GM10248 (cell line): ENCODE measurements around the gene DVL1.

Experiments
- CTCF ChIA-PET: fragments of 300-600 bp; sonication (Branson Sonifier 250); formaldehyde crosslinking; extraction: SDS; loops from one replicate; lab custom pipeline; 2021; ENCODE audit warnings: antibody characterized with exemption; lab: Yijun Ruan, JAX
- POLR2A ChIA-PET: fragments of 350-650 bp; sonication (Branson Sonifier 250); formaldehyde crosslinking; extraction: SDS; loops from one replicate; lab custom pipeline; 2020; ENCODE audit warnings: antibody characterized with exemption; lab: Yijun Ruan, JAX
- DNase-seq: peaks from one replicate; pipeline ENCODE4 v3.0.0; 2012; ENCODE audit errors: extremely low spot score
- TF ChIP-seq, protein P1 (sequence below): IDR thresholded peaks from 2 replicates; pipeline ENCODE4 v1.5.1; 2012; ENCODE audit warnings: mild to moderate bottlenecking, low read depth; ENCODE audit errors: extremely low read depth, missing control alignments, control extremely low read depth

DVL1 gene

DNA sequence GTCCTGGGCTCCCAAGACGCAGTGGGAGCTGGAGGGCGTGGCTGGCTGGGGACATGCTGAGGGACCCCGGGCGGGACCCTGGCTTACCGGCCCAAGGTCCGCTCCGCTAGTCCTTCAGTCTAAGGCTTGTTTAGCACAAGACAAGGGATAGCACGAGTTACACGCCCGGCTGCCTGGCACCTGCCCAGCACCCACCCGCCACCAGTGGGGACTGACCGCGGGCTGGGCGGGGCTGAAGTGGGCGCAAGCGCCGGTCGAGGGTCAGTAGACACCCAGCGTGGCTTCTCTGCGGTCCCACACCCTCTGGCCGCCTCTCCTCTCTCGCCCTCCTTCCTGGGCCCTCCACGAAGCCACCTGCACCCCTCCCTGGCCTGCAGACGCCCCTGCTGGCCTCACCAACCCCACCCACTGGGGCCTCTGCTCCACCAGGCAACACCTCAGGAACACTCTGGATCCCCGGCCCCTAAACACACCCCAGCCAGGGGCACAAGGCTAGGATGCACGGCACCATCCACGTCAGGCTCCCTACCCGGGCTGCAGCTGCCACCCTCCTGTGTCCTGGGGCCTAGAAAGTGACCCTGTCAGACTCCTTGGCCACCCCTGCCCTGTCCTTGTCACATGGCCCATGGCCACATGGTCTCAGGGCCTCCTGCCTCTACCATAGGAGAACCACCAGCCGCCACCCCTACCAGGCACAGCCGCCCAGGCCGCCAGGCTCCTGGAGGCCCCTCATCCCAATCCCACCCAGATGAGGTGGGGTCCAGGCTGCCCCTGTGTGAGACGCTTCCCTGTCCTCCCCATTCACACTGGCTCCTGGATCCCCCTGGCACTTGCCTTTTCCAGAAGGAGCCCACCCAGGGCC is 12.1 kb downstream of the DVL1 start:
- TF ChIP-seq, protein P1, sequence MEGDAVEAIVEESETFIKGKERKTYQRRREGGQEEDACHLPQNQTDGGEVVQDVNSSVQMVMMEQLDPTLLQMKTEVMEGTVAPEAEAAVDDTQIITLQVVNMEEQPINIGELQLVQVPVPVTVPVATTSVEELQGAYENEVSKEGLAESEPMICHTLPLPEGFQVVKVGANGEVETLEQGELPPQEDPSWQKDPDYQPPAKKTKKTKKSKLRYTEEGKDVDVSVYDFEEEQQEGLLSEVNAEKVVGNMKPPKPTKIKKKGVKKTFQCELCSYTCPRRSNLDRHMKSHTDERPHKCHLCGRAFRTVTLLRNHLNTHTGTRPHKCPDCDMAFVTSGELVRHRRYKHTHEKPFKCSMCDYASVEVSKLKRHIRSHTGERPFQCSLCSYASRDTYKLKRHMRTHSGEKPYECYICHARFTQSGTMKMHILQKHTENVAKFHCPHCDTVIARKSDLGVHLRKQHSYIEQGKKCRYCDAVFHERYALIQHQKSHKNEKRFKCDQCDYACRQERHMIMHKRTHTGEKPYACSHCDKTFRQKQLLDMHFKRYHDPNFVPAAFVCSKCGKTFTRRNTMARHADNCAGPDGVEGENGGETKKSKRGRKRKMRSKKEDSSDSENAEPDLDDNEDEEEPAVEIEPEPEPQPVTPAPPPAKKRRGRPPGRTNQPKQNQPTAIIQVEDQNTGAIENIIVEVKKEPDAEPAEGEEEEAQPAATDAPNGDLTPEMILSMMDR = no peak
- DNase-seq = no peak
- CTCF ChIA-PET = interaction anchor here (0.9 to 1.0 kb wide), 2 partner anchors 8 to 11 kb away, joined by 3 to 4 read pairs; no protein-coding TSS in a partner anchor
- POLR2A ChIA-PET = interaction anchor here (0.6 kb wide), 1 partner anchor 101 kb away, joined by 5 read pairs; no protein-coding TSS in a partner anchor

DNA sequence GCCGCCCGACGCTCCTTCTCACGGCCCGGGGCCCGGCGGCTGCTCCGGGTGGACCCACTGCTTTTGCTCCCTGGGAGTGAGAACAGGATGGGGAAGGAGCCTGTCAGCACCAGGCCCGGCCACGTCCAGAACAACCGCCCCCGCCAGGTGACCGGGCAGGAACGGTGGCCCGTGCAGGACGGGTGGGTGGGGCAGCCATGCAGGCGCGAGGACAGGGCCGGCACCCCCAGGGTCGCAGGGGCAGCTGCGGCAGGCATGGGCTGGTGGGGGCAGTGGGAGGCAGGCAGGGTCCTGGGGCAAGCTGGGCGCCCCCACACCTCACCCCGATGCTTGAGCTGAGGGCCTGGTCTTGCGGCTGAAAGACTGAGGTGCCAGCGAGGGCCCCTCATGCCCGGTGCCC is 12.8 kb downstream of the DVL1 start:
- CTCF ChIA-PET = interaction anchor here (1.0 to 1.2 kb wide), 2 partner anchors 9 to 34 kb away, joined by 3 read pairs; no protein-coding TSS in a partner anchor
- POLR2A ChIA-PET = interaction anchor here (0.5 kb wide), 1 partner anchor 42 kb away, joined by 6 read pairs; no protein-coding TSS in a partner anchor
- DNase-seq = no peak
- TF ChIP-seq, protein P1 = no peak

DNA sequence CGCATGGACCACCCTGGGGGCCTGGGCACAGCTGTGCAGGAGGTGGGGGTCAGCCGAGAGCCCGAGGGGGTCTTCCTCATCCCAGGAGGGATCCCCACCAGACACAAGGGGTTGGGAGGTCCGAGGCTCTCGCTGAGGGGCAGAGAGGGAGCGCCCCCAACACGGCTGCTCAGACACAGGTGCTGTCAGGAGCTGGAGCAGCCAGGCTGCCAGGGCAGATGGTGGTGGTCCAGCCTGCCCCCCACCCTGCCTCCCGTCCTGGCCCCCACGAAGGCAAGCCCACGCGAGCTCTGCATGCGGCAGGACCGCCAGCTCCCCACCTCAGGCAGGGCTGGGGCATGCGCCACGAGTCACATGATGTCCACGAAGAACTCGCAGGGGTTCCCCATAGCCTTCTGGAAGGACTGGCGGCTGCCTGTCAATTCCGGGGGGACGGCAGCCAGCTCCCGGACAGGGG is 13.4 kb downstream of the DVL1 start:
- ChIA-PET CTCF (interaction anchor here (1.2 kb wide), 1 partner anchor 35 kb away, joined by 3 read pairs; no protein-coding TSS in a partner anchor), POLR2A (no interaction called here)
- TF ChIP-seq, protein P1 = no peak
- no peak for DNase-seq

DNA sequence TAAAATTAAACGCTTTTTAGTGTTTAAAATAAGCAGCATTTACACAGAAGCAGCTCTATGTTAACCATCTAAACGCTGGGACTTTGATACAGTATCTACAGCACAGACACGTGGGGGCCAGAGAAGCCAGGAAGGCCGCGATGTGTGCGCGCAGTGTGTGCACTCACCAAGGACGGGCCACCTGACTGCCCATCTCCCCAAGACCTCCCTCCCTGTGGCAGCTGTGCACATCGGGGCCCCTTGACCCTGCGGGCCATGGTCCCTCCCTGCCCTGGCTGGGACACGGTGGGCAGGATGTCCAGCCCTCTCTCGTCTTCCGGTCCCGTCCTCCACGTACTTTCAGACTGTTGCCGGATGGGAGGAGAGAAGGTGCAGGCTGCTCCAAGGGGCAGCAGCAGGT is 13.9 kb downstream of the DVL1 start:
- ChIA-PET CTCF (interaction anchor here (0.9 to 1.2 kb wide), 2 partner anchors 35 to 37 kb away, joined by 3 to 4 read pairs; no protein-coding TSS in a partner anchor), POLR2A (no interaction called here)
- DNase-seq = no peak
- TF ChIP-seq, protein P1 = no peak

DNA sequence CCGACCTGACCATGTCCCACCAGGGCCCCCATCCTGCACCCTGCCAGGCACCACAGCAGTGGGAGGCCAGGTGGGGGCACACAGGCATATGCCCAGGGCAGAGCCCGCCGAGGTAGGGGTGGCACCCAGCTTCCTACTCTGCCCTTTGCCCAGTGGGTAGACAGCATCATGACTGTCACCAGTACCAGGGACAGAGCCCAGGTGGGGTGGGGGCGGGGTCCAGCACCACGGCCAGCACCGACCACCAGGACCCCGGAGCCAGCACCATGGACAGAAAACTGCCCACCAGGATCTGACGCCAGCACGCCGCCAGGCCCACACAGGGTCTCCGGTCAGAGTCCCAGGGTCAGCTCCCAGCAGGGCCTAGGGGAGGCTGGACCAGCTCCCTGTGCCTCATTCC is 14.4 kb downstream of the DVL1 start:
- CTCF ChIA-PET = interaction anchor here (0.9 kb wide), 1 partner anchor 38 kb away, joined by 4 read pairs; no protein-coding TSS in a partner anchor
- POLR2A ChIA-PET = no interaction called here
- no peak for DNase-seq
- TF ChIP-seq, protein P1 = no peak

DNA sequence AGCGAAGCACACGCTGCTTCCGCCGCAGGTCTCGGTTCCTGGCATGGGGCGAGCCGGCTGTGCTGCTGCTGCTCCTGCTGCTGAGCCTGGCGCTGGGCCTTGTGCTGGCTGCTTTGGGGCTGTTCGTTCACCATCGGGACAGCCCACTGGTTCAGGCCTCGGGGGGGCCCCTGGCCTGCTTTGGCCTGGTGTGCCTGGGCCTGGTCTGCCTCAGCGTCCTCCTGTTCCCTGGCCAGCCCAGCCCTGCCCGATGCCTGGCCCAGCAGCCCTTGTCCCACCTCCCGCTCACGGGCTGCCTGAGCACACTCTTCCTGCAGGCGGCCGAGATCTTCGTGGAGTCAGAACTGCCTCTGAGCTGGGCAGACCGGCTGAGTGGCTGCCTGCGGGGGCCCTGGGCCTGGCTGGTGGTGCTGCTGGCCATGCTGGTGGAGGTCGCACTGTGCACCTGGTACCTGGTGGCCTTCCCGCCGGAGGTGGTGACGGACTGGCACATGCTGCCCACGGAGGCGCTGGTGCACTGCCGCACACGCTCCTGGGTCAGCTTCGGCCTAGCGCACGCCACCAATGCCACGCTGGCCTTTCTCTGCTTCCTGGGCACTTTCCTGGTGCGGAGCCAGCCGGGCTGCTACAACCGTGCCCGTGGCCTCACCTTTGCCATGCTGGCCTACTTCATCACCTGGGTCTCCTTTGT is 15.5 kb downstream of the DVL1 start:
- no peak for DNase-seq
- POLR2A ChIA-PET = no interaction called here
- TF ChIP-seq, protein P1 = no peak
- CTCF ChIA-PET = no interaction called here
